Erythroblast (primary cell): Measurements from ENCODE around the gene EEFSEC.

ENCODE experiments used
- GATA1 ChIP-seq: IDR thresholded peaks from 2 replicates; pipeline ENCODE4 v1.6.1; 2011; ENCODE audit warnings: low read depth, mild to moderate bottlenecking, control low read depth, low read length, moderate library complexity
- POLR2A ChIP-seq: IDR thresholded peaks from 2 replicates; pipeline ENCODE4 v1.6.1; 2011; ENCODE audit warnings: mild to moderate bottlenecking, low read length

- no peak for TF ChIP-seq POLR2A
- no peak for TF ChIP-seq GATA1
Measured at GRCh38 chr3:128113817-128114794, 39.2 kb upstream of the EEFSEC start.
